Measurements from ENCODE around the gene AMD1.

AMD1 gene

DNA sequence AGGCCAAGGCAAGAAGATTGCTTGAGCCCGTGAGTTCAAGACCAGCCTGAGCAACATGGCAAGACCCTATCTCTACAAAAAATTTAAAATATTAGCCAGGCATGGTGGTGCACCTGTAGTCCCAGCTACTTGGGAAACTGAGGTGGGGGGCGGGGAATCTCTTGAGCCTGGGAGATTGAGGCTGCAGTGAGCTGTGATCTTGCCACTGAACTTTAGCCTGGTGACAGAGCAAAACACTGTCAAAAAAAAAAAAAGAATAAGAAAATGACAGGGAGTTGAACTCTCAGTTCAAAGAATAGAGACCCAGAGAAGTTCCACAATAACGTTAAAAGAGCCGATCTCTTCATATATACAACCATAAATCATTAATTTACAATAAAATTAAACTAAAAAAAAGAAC, 24.8 kb upstream of the AMD1 start:
- DNase-seq (ENCODE audit: low read depth), result no peak
- TF ChIP-seq, protein P1, sequence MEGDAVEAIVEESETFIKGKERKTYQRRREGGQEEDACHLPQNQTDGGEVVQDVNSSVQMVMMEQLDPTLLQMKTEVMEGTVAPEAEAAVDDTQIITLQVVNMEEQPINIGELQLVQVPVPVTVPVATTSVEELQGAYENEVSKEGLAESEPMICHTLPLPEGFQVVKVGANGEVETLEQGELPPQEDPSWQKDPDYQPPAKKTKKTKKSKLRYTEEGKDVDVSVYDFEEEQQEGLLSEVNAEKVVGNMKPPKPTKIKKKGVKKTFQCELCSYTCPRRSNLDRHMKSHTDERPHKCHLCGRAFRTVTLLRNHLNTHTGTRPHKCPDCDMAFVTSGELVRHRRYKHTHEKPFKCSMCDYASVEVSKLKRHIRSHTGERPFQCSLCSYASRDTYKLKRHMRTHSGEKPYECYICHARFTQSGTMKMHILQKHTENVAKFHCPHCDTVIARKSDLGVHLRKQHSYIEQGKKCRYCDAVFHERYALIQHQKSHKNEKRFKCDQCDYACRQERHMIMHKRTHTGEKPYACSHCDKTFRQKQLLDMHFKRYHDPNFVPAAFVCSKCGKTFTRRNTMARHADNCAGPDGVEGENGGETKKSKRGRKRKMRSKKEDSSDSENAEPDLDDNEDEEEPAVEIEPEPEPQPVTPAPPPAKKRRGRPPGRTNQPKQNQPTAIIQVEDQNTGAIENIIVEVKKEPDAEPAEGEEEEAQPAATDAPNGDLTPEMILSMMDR (conservative IDR thresholded peaks at IDR 0.05; ENCODE audit: low read depth, low read length), result no peak
- no peak overlapping the region for H3K4me3 ChIP-seq (ENCODE audit: low read length)

DNA sequence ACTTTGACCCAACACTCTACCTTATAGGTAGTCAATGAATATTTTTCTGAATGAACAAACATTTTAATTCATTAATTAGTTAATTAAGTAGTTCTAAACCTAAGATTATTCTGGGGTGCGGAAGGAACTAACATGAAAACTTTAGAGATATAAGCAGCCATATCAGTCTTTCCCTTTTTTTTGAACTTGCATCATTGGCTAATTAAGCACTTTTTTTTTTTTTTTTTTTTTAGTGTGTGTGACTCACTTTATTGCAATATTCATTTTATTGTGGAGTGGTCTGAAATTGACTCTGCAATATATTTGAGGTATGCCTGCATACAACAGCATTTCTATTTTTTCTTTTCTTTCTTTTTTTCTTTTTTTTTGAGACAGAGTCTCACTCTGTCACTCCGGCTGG, 21.8 kb upstream of the AMD1 start:
- H3K4me3 ChIP-seq (ENCODE audit: low read length), result no peak overlapping the region
- TF ChIP-seq, protein P1 (conservative IDR thresholded peaks at IDR 0.05; ENCODE audit: low read depth, low read length), result no peak
- DNase-seq (ENCODE audit: low read depth), result no peak

DNA sequence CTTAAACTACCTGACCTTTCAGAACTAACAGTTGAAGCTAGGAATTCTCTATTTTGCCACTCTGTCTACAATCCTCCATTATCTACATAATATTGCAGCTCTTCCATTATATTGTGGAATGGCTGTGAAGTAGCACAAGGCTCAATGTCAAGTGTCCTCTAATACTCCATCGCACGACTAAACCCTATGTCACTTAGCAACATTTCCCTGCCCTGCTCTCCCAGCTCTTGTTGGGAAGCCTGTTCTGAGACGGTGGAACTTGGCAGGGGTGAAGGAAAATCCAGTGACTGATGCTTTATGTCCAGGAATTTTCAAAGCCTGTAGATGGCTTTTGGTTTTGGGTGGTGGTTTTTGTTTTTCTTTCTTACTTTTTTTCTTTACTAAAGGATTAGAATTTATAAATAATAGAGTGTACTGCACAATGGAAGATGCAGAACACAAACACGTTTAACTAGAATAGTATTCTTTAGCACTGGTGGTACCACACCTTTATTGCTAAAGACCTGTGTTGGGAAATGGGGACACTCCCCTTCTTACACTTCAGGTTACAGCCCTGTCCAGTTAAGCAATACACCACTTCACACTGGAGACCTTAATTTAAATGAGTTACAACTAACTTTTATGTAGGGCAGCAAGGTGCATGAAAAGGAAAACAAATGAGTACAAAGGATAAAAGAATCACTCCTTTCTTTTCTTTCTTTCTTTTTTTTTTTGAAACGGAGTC, 20.7 kb upstream of the AMD1 start:
- no peak overlapping the region for H3K4me3 ChIP-seq (ENCODE audit: low read length)
- no peak for DNase-seq (ENCODE audit: low read depth)
- TF ChIP-seq, protein P1 (conservative IDR thresholded peaks at IDR 0.05; ENCODE audit: low read depth, low read length), result no peak

DNA sequence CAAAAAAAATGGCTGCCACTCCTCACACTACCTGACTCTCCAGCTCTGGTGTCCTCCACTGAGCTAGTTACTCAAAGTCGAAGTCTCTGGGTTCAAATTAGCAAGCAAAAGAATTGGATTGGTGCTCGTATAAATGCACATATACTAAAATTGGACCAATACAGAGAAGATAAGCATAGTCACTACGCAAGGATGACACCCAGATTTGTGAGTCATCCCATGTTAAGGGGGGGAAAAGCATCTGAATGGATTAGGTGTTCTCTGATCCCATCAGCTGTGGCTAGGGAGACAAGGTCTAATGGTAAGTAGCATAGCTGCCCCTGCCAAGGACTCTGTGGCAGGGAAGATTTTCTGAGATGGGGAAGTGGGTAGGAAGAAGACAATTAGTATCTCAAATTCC, 18.3 kb upstream of the AMD1 start:
- no peak for DNase-seq (ENCODE audit: low read depth)
- TF ChIP-seq, protein P1 (conservative IDR thresholded peaks at IDR 0.05; ENCODE audit: low read depth, low read length), result no peak
- no peak overlapping the region for H3K4me3 ChIP-seq (ENCODE audit: low read length)

DNA sequence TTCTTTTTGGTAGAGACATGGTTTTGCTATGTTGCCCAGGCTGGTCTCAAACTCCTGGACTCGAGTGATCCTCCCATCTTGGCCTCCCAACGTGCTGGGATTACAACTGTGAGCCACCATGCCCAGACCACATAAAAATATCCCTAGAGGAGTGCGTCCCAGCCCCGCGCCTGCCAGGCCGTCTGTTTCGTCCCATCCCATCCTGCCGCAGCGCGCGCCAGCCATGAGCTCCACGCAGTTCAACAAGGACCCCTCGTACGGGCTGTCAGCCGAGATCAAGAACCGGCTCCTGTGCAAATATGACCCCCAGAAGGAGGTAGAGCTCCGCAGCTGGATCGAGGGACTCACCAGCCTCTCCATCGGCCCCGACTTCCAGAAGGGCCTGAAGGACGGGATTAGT, 16.6 kb upstream of the AMD1 start:
- H3K4me3 ChIP-seq (ENCODE audit: low read length), result no peak overlapping the region
- no peak for DNase-seq (ENCODE audit: low read depth)
- TF ChIP-seq, protein P1 (conservative IDR thresholded peaks at IDR 0.05; ENCODE audit: low read depth, low read length), result no peak

DNA sequence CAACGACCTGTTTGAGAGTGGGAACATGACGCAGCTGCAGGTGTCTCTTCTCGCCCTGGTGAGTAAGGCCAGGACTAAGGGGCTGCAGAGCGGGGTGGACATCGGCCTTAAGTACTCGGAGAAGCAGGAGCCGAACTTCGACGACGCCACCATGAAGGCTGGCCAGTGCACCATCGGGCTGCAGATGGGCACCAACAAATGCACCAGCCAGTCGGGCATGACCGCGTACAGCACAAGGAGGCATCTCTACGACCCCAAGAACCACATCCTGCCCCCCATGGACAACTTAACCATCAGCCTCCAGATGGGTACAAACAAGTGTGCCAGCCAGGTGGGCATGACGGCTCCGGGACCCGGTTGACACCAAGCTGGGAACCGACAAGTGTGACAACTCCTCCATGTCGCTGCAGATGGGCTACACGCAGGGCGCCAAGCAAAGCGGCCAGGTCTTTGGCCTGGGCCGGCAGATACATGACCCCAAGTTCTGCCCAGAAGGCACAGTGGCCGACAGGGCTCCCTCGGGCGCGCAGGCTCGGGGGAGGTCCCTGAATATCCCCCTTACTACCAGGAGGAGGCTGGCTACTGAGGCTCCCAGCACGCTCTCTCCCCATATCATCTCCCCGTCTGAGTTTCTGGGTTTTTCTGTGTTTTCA, 15.9 kb upstream of the AMD1 start:
- DNase-seq (ENCODE audit: low read depth), result no peak
- no peak overlapping the region for H3K4me3 ChIP-seq (ENCODE audit: low read length)
- TF ChIP-seq, protein P1 (conservative IDR thresholded peaks at IDR 0.05; ENCODE audit: low read depth, low read length), result no peak

DNA sequence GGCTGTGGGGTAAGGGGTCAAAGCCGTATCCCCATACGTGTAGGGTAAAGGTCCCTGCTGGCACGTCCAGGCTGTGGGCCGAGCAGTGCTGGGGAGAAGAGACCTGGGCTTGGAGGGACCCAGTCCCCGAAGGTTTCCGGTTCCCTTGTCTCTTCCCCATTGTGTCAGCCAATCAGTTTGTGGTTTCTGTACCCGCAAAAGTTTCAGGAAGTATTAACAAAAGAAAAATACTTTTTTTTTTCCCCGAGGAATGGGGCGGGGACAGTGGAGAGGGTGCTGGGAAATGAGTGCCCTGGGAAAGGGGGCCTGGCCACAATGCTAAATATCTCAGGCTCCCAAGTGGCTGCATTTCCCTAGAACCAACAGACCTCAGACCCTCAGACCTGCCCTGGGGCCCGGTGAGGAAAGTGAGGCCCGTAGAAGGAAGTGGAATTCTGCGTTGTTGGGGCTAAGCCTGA, 15.2 kb upstream of the AMD1 start:
- TF ChIP-seq, protein P1 (conservative IDR thresholded peaks at IDR 0.05; ENCODE audit: low read depth, low read length), result no peak
- no peak for DNase-seq (ENCODE audit: low read depth)
- H3K4me3 ChIP-seq (ENCODE audit: low read length), result no peak overlapping the region
